NCI-H2196 (cell line): ENCODE data around the gene COL8A1.
A peak's percentile ranks its signal among the peaks of the same experiment; 100 is the strongest.
"Not testable (repeated sequence)": the region's sequence is repeated elsewhere in the genome, so short reads cannot be mapped to it uniquely, and the experiment has no call there.

Source experiments
- DNase-seq: peaks from one replicate; lab custom pipeline; 2025; ENCODE audit not compliant: unreplicated experiment; lab: John Stamatoyannopoulos, UW

The COL8A1 gene

GRCh38 chr3:99838755-99839154 is 200.4 kb downstream of the COL8A1 start:
- DNase-seq, result no peak

GRCh38 chr3:99839613-99840012 is 201.2 kb downstream of the COL8A1 start:
- no peak for DNase-seq

GRCh38 chr3:99841949-99842348 is 203.6 kb downstream of the COL8A1 start:
- DNase-seq, result not testable (repeated sequence)

- peak; percentile 71 for DNase-seq
Observed at GRCh38 chr3:99842826-99843589, 204.6 kb downstream of the COL8A1 start.

GRCh38 chr3:99843590-99844258 is 205.3 kb downstream of the COL8A1 start:
- DNase-seq, result no peak

- no peak for DNase-seq
Observed at GRCh38 chr3:99845331-99845730, 206.9 kb downstream of the COL8A1 start.

- no peak for DNase-seq
Observed at GRCh38 chr3:99845999-99846398, 207.6 kb downstream of the COL8A1 start.

GRCh38 chr3:99846477-99847160 is 208.2 kb downstream of the COL8A1 start:
- peak; percentile 55 for DNase-seq

GRCh38 chr3:99848433-99848832 is 210.0 kb downstream of the COL8A1 start:
- DNase-seq, result no peak
